ENCODE measurements around the gene CDYL2. TPM values are rescaled to one million over a fixed set of nuclear protein-coding genes. Genes with fewer than 3 reads are reported as not detected.

Gene CDYL2
- total RNA-seq, 1 donor from 2014 or later = 8.4 TPM

GRCh38 chr16:80596507-80597207 lies 207.7 kb downstream of the CDYL2 start:
- no peak overlapping the region for H3K4me3 ChIP-seq (ENCODE audit: low read depth, low read length)
- no peak for DNase-seq (ENCODE audit: low read depth)
- no peak for TF ChIP-seq CTCF (IDR thresholded peaks at IDR 0.05; ENCODE audit: insufficient read depth, low read length, poor library complexity, severe bottlenecking)
- H3K36me3 ChIP-seq (ENCODE audit: control insufficient read depth, insufficient read depth, low read length) = peaks cover 1% of the 10 kb centered on the region
- no peaks in the 10 kb centered on the region for H3K27me3 ChIP-seq (ENCODE audit: control insufficient read depth, insufficient read depth, low read length)

- DNase-seq (ENCODE audit: low read depth) = no peak
- H3K4me3 ChIP-seq (ENCODE audit: low read depth, low read length) = no peak overlapping the region
- no peaks in the 10 kb centered on the region for H3K27me3 ChIP-seq (ENCODE audit: control insufficient read depth, insufficient read depth, low read length)
- H3K36me3 ChIP-seq (ENCODE audit: control insufficient read depth, insufficient read depth, low read length) = no peaks in the 10 kb centered on the region
- TF ChIP-seq CTCF (IDR thresholded peaks at IDR 0.05; ENCODE audit: insufficient read depth, low read length, poor library complexity, severe bottlenecking) = no peak
These were observed 209.6 kb downstream of the CDYL2 start for GRCh38 chr16:80594756-80595155.

GRCh38 chr16:80592273-80592672 lies 212.1 kb downstream of the CDYL2 start:
- no peak for TF ChIP-seq CTCF (IDR thresholded peaks at IDR 0.05; ENCODE audit: insufficient read depth, low read length, poor library complexity, severe bottlenecking)
- H3K27me3 ChIP-seq (ENCODE audit: control insufficient read depth, insufficient read depth, low read length) = no peaks in the 10 kb centered on the region
- no peak for DNase-seq (ENCODE audit: low read depth)
- H3K4me3 ChIP-seq (ENCODE audit: low read depth, low read length) = no peak overlapping the region
- no peaks in the 10 kb centered on the region for H3K36me3 ChIP-seq (ENCODE audit: control insufficient read depth, insufficient read depth, low read length)

- Histone ChIP-seq H3K27me3 (ENCODE audit: control insufficient read depth, insufficient read depth, low read length) (no peaks in the 10 kb centered on the region), H3K4me3 (ENCODE audit: low read depth, low read length) (no peak overlapping the region), H3K36me3 (ENCODE audit: control insufficient read depth, insufficient read depth, low read length) (no peaks in the 10 kb centered on the region)
- DNase-seq (ENCODE audit: low read depth) = no peak
- no peak for TF ChIP-seq CTCF (IDR thresholded peaks at IDR 0.05; ENCODE audit: insufficient read depth, low read length, poor library complexity, severe bottlenecking)
These were observed 213.1 kb downstream of the CDYL2 start for GRCh38 chr16:80591071-80591915.

GRCh38 chr16:80587071-80587470 lies 217.3 kb downstream of the CDYL2 start:
- DNase-seq (ENCODE audit: low read depth) = no peak
- Histone ChIP-seq H3K27me3 (ENCODE audit: control insufficient read depth, insufficient read depth, low read length) (no peaks in the 10 kb centered on the region), H3K4me3 (ENCODE audit: low read depth, low read length) (no peak overlapping the region), H3K36me3 (ENCODE audit: control insufficient read depth, insufficient read depth, low read length) (no peaks in the 10 kb centered on the region)
- no peak for TF ChIP-seq CTCF (IDR thresholded peaks at IDR 0.05; ENCODE audit: insufficient read depth, low read length, poor library complexity, severe bottlenecking)
